ENCODE data around the gene PLCG1.

Gene PLCG1

GRCh38 chr20:41183831-41184230 is 46.5 kb downstream of the PLCG1 start:
- no peak for TF ChIP-seq CTCF (IDR thresholded peaks at IDR 0.05; ENCODE audit: extremely low read depth, missing control alignments)
- DNase-seq (ENCODE audit: low spot score), result no peak

GRCh38 chr20:41185013-41185757 is 47.8 kb downstream of the PLCG1 start:
- no peak for TF ChIP-seq CTCF (IDR thresholded peaks at IDR 0.05; ENCODE audit: extremely low read depth, missing control alignments)
- no peak for DNase-seq (ENCODE audit: low spot score)

GRCh38 chr20:41187668-41188067 is 50.3 kb downstream of the PLCG1 start:
- no peak for DNase-seq (ENCODE audit: low spot score)
- TF ChIP-seq CTCF (IDR thresholded peaks at IDR 0.05; ENCODE audit: extremely low read depth, missing control alignments), result no peak

GRCh38 chr20:41191562-41192500 is 54.5 kb downstream of the PLCG1 start:
- TF ChIP-seq CTCF (IDR thresholded peaks at IDR 0.05; ENCODE audit: extremely low read depth, missing control alignments), result no peak
- no peak for DNase-seq (ENCODE audit: low spot score)

- DNase-seq (ENCODE audit: low spot score), result no peak
- TF ChIP-seq CTCF (IDR thresholded peaks at IDR 0.05; ENCODE audit: extremely low read depth, missing control alignments), result no peak
Measured at GRCh38 chr20:41192575-41192974, 55.2 kb downstream of the PLCG1 start.

- DNase-seq (ENCODE audit: low spot score), result no peak
- TF ChIP-seq CTCF (IDR thresholded peaks at IDR 0.05; ENCODE audit: extremely low read depth, missing control alignments), result no peak
Measured at GRCh38 chr20:41196653-41197225, 59.4 kb downstream of the PLCG1 start.

- DNase-seq (ENCODE audit: low spot score), result no peak
- TF ChIP-seq CTCF (IDR thresholded peaks at IDR 0.05; ENCODE audit: extremely low read depth, missing control alignments), result no peak
Measured at GRCh38 chr20:41198443-41198842, 61.1 kb downstream of the PLCG1 start.

Data from GM20000 (cell line).